SJCRH30 (cell line): ENCODE results near the gene ALDH3B1. TPM values are rescaled to one million over a fixed set of nuclear protein-coding genes. Genes with fewer than 3 reads are reported as not detected.

Experiments used
- DNase-seq, 2 experiments: peaks; one replicate each; pipeline ENCODE4 v3.0.0-alpha.2; 2015 to 2020
- H3K27ac ChIP-seq: fragments of 250-450 bp; sonication (Bioruptor Pico); 2 replicates; pipeline ENCODE4 v1.5.1; 2020; ENCODE audit warnings: mild to moderate bottlenecking, moderate library complexity
- H3K27me3 ChIP-seq: fragments of 250-450 bp; sonication (Bioruptor Pico); 2 replicates; pipeline ENCODE4 v1.5.1; 2020; ENCODE audit warnings: mild to moderate bottlenecking, moderate library complexity
- H3K36me3 ChIP-seq: fragments of 250-450 bp; sonication (Bioruptor Pico); 2 replicates; pipeline ENCODE4 v1.5.1; 2020; ENCODE audit warnings: mild to moderate bottlenecking, moderate library complexity
- H3K4me1 ChIP-seq: fragments of 250-450 bp; sonication (Bioruptor Pico); 2 replicates; pipeline ENCODE4 v1.5.1; 2020; ENCODE audit warnings: mild to moderate bottlenecking, moderate library complexity
- H3K4me3 ChIP-seq: fragments of 250-450 bp; sonication (Bioruptor Pico); 2 replicates; pipeline ENCODE4 v1.5.1; 2020; ENCODE audit warnings: mild to moderate bottlenecking, moderate library complexity
- H3K9me3 ChIP-seq: fragments of 250-450 bp; sonication (Bioruptor Pico); replicated peaks from 2 replicates; pipeline ENCODE4 v1.5.1; 2020; ENCODE audit warnings: mild to moderate bottlenecking, moderate library complexity
- total RNA-seq: library from RNA; depleted of rRNA; stranded (reverse); fragments of >200 nt; shearing (Covaris generic); gene quantifications from 2 replicates; pipeline ENCODE4 v1.2.3, GENCODE V29; 2014

Gene ALDH3B1
- total RNA-seq, 1 experiment from 2014 or later, result 0.51 TPM

DNA sequence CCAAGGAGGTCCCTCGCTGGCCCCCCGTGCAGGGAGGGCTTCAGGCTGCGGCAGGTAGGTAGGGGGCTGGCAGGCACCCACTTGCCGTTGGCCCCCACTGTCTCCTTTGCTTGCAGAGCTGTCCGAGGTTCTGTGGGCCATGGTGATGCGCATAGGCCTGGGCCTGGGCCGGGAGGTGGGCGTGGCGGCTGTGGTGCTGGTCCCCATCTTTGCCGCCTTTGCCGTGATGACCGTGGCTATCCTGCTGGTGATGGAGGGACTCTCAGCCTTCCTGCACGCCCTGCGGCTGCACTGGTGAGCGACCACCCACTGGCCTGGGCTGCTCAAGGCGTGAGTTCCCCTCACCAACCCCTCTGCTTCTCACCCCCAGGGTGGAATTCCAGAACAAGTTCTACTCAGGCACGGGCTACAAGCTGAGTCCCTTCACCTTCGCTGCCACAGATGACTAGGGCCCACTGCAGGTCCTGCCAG is 40.3 kb downstream of the ALDH3B1 start:
- DNase-seq, result no peak
- no peaks in the 10 kb centered on the region for H3K36me3 ChIP-seq
- H3K9me3 ChIP-seq, result no peaks in the 10 kb centered on the region
- H3K4me3 ChIP-seq, result no peak overlapping the region
- H3K27me3 ChIP-seq, result no peaks in the 10 kb centered on the region
- H3K27ac ChIP-seq, result no peak overlapping the region
- no peaks in the 10 kb centered on the region for H3K4me1 ChIP-seq

DNA sequence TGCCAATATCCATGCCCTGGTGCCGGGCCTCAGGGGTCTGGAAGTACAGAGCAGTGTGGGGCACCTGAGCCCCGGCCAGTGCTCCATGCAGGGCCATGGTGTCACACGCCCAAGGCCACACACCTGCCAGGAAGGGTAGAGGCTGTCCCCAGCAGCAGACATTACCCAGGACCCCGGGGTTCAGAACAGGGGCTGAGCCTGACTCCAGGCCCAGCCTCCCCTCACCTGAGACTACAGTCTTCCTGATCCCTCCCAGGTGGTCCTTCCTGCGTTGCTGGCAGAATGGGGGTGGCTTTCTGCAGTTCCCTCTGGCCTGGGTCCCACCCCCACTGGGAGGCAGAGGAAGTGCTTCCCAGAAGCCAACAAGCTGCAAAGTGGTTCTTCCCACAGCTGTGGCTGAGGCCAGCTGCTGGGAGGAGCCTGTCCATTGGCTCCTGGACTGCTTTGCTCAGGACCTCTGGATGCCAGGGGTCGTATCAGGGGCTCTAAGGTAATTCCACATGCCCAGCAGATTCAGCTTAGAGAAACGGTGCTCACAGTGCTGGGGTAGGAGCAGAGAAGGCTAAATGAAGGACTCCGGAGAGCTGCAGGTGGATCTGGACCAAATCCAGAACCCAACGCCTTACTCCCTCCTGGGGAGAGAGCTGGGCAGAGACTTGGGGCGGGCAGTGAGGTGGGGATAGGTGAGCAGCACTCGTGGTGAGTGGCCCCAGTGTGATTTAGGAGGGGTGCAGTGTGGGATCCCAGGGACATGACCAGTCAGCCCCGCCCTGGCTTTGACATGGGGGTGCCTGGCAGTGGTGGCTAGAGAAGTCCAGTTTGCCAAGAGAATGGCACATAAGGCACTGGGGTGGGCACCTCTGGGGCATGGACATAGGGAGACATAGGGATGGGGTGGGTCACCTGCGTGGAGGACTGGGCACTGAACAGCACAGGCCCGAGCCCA is 41.3 kb downstream of the ALDH3B1 start:
- no peaks in the 10 kb centered on the region for H3K4me1 ChIP-seq
- no peak overlapping the region for H3K27ac ChIP-seq
- no peaks in the 10 kb centered on the region for H3K36me3 ChIP-seq
- no peaks in the 10 kb centered on the region for H3K9me3 ChIP-seq
- H3K27me3 ChIP-seq, result no peaks in the 10 kb centered on the region
- no peak for DNase-seq
- no peak overlapping the region for H3K4me3 ChIP-seq

DNA sequence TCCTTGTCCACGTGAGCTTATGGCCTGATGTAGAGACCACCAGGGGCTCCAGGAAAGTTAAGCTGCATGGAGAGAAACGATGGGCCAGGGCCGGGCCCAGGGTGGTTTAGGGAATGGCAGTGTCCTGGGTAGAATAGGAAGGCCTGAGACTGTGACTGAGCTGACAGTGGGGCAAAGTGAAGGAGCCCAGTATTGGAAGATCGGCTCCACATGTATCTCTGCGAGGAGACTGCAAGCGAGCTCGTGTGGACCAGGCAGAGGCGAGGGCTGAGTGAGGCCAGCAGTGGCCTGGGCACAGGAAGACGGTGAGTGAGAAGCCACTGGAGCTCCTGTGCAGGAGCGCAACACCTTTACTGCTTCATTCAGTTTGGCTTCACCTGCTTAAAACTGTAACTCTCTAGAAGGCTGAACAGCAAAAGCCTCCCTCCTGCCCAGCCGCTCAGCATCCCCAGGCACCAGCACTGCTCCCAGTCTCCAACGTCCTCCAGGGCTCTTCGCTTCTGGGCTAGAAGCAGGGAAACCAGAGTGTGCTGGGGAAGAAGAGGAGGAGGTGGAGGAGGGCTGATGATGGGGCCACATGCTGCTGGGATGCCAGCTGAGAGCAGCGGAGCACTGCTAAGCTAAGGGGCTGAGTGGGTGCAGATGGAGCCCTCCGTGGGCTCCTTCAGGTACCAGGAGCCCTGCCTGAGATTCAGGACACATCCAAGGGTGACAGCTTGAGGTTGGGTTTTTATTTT is 42.2 kb downstream of the ALDH3B1 start:
- H3K36me3 ChIP-seq, result no peaks in the 10 kb centered on the region
- no peak for DNase-seq
- no peak overlapping the region for H3K27ac ChIP-seq
- no peaks in the 10 kb centered on the region for H3K9me3 ChIP-seq
- no peaks in the 10 kb centered on the region for H3K4me1 ChIP-seq
- H3K4me3 ChIP-seq, result no peak overlapping the region
- no peaks in the 10 kb centered on the region for H3K27me3 ChIP-seq

DNA sequence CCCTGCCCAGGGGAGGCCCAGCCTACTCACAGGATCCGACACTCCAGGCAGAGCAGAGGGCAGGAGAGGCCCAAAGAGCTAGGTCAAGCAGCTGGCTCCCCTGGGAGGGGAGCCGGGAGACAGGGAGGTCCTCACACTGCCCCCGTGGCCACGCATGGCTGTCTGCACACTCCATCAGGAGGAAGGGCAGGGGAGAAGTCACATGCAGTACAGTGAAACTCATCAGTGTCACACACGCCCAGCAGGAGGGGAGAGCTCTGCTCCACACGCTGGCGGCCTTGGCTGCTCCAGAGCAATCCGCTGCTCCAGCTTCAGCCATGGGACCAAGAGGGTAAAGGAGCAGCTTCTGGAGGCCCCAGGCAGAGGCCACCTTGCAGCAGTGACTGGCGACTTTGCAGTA is 43.0 kb downstream of the ALDH3B1 start:
- H3K4me3 ChIP-seq, result no peak overlapping the region
- DNase-seq, result no peak
- no peaks in the 10 kb centered on the region for H3K27me3 ChIP-seq
- no peaks in the 10 kb centered on the region for H3K9me3 ChIP-seq
- no peaks in the 10 kb centered on the region for H3K4me1 ChIP-seq
- H3K36me3 ChIP-seq, result peaks cover 5% of the 10 kb centered on the region; the same call in 1 of the 2 replicates
- no peak overlapping the region for H3K27ac ChIP-seq

DNA sequence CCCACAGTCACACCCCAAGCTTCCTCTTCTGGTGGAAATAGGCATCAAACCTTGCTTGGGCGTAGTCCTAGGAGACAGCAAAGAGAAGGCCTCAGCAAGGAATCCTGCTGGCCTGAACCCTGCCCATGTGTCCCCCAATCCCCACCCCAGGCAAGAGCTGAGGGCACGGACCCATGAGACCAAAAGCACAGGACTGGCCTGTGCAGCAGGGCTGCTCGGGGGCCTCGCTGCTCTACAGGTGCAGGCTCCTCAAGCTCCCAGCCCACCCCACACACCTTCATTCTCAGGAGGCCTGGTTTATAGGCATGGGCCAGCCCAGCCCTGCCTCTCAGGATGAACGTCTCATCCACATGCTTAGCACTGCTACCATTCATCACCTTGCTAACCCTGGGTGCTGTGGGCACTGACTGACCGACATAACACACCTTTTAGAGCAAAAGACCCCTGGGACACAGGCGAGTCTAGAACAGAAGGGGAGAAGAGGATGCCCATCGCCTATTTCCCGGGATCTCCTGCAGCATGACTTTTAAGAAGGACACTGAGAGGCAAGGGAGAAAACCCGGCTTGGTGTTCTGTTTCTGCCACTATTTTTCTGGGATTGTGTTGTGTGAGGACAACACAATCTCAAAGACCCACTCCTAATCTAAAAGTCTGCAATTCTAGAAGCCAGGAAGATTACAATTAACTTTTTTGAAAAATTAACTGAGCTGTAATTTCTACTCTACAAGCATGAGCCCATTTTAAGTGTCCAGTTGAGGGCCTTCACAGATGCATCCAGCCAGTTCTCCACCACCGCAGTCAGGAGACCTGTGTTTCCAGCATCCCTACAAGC is 44.1 kb downstream of the ALDH3B1 start:
- Histone ChIP-seq H3K27me3 (no peaks in the 10 kb centered on the region), H3K27ac (no peak overlapping the region), H3K4me1 (no peaks in the 10 kb centered on the region), H3K9me3 (no peaks in the 10 kb centered on the region), H3K36me3 (peaks cover 13% of the 10 kb centered on the region), H3K4me3 (no peak overlapping the region)
- DNase-seq, result no peak

DNA sequence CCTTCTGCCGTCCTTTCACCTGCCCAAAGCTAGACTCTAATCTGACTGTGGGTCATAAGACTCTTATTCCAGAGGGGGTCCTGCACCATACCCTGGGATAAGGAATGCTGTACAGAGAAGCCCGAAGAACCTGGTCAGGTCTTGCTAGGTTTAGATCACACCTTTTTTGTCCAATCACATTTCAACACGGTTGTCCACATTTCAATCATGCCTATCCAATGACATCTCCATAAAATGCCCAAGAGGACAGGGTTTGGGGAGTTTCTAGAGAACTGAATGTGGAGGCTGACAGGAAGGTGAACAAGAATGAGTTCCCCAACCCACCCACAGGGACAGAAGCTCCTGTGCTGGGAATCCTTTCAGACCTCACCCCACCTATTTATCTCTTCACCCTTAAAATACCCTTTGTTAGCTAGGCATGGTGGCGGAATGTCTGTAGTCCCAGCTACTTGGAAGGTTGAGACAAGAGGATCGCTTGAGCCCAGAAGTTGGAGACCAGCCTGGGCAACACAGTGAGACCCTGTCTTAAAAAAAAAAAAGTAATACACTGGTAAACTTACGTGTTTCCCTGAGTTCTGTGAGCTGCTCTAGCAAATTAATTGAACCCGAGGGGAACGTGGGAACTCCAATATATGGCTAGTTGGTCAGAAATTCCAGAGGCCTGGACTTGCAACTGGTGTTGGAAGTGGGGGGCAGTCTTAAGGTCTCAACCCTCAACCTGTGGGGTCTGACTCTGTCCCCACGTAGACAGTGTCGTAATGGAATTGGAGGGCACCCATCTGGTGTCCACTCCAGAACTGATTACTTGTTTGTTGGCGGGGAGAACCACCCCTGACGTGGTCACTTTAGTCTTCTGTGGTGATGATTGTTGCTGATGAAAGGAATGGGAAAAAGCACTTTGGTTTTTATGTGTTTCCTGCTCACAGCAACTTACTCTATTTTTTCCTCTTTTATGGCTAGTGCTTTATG is 46.5 kb downstream of the ALDH3B1 start:
- Histone ChIP-seq H3K27ac (no peak overlapping the region), H3K27me3 (no peaks in the 10 kb centered on the region), H3K36me3 (peaks cover 29% of the 10 kb centered on the region), H3K4me3 (no peak overlapping the region), H3K9me3 (no peaks in the 10 kb centered on the region), H3K4me1 (no peaks in the 10 kb centered on the region)
- no peak for DNase-seq

DNA sequence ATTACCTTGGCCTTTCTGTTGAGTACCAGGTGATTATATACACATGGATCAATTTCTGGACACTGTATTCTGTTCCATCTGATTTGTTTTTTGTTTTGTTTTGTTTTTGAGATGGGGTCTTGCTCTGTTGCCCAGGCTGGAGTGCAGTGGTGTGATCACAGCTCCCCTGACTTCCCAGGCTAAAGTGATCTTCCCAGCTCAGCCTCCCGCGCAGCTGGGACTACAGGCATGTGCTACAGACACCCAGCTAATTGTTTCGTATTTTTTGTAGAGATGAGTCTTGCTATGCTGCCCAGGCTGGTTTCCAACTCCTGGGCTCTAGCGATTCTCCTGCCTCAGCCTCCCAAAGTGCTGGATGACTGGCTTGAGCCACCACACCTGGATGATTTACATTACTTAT is 47.7 kb downstream of the ALDH3B1 start:
- Histone ChIP-seq H3K4me1 (no peaks in the 10 kb centered on the region), H3K27ac (no peak overlapping the region), H3K27me3 (no peaks in the 10 kb centered on the region), H3K4me3 (no peak overlapping the region), H3K9me3 (no peaks in the 10 kb centered on the region), H3K36me3 (peaks cover 35% of the 10 kb centered on the region)
- no peak for DNase-seq

DNA sequence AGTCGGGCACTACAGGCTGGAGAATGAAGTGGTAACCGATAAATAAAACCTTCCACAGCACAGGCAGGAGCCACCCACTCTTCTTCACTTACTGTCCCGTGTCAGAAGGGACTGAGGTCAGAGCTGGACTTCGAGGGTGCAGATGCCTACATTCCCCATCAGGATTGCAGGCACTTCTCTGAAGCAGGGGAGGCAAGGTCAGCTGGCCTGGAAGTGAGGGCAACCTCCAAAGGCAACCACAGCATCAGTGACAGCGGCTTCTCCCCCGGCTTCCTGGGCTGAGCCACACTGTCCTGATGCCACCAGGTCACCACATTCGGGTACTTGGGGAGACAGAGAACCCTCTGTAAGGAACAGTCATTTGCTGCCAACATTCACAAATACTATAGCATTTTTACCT is 51.4 kb downstream of the ALDH3B1 start:
- H3K4me3 ChIP-seq, result no peak overlapping the region
- no peaks in the 10 kb centered on the region for H3K9me3 ChIP-seq
- H3K27ac ChIP-seq, result no peak overlapping the region
- H3K36me3 ChIP-seq, result peaks cover 52% of the 10 kb centered on the region
- no peaks in the 10 kb centered on the region for H3K4me1 ChIP-seq
- no peak for DNase-seq
- H3K27me3 ChIP-seq, result no peaks in the 10 kb centered on the region

DNA sequence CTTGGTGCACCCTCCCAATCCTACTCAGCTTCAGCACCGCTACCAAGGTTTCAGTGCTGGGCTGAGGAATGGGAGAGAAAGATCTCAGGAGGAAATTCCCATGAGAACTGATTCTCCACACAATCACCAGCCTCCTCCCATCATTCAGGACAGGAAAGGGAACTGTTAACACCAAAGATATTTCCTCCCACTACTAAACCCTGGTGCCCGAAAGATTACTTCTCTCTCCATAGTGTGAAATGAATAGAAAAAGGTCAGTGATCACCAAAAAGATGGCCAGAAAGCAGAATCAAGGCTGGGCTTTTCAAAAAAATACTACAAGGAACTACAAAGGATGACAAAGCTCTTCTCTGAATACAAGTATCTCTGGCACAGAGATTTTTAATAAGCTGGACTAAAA is 54.8 kb downstream of the ALDH3B1 start:
- H3K27me3 ChIP-seq, result no peaks in the 10 kb centered on the region

DNA sequence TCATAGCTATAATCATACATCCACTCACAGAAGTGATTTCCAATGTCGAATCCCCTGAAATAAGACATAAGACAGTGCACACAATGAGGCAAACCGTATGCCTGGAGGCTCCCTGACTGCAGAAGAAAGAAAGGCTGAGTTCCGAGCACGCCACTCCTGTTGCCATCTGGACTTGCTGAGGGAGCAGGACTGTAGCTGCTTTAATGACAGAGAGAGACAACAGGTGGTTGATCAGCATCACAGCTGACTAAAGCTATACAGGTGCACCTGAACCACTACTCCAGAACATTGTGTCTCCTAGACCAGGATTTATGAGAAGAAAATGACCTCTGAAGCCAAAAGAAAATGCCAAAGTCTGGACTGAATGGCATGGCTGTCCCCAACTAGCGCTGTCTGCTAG is 55.7 kb downstream of the ALDH3B1 start:
- Histone ChIP-seq H3K27me3 (no peaks in the 10 kb centered on the region), H3K4me1 (no peaks in the 10 kb centered on the region), H3K9me3 (no peaks in the 10 kb centered on the region), H3K27ac (no peak overlapping the region), H3K36me3 (peaks cover 44% of the 10 kb centered on the region), H3K4me3 (no peak overlapping the region)
- DNase-seq, result no peak

More for the DNA sequence above, 54.8 kb downstream of the ALDH3B1 start:
- Histone ChIP-seq H3K4me3 (no peak overlapping the region), H3K4me1 (no peaks in the 10 kb centered on the region), H3K36me3 (peaks cover 43% of the 10 kb centered on the region), H3K27ac (no peak overlapping the region), H3K9me3 (no peaks in the 10 kb centered on the region)
- no peak for DNase-seq

DNA sequence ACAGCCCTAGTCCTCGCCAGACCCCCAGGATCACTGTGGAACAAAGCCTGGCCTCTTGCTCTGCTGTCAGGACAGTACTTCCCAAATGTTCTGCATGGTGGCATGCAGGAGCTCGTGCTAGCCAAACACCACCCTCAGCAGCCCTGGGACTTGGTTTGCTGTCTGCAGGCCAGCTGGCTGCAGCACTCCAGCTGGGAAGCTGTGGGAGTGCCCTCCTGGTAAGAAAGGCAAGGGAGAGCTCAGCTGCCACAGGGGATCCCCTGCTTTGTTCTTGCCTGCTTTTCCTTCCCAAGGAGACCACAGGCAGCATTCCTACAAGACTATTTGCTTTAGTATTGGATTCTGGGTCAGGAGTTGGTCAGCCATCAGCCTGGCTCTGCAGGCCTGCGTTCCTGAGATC is 56.6 kb downstream of the ALDH3B1 start:
- H3K27me3 ChIP-seq, result no peaks in the 10 kb centered on the region
- H3K27ac ChIP-seq, result no peak overlapping the region
- peaks cover 39% of the 10 kb centered on the region for H3K36me3 ChIP-seq
- no peak for DNase-seq
- no peak overlapping the region for H3K4me3 ChIP-seq
- no peaks in the 10 kb centered on the region for H3K9me3 ChIP-seq
- H3K4me1 ChIP-seq, result no peaks in the 10 kb centered on the region

DNA sequence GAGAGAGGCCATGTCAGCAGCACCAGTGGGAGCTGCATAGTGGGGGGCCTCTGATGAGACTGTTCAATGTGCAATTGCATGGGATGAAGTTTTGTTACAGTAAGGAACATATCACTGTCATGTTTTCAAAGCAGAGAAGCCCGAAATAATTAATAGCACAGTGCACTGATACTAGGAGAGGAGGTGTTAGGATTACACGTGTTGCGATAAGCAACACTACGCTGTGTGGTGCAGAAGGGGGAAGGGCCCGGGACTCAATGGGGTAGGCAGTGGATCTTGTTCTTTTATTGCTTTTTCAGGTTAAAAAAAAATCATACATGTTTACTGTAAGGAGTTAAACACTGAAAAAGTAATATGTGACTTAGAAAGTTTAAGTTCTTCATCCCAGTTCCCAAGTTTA is 57.9 kb downstream of the ALDH3B1 start:
- no peak for DNase-seq
- Histone ChIP-seq H3K27ac (no peak overlapping the region), H3K9me3 (no peaks in the 10 kb centered on the region), H3K36me3 (peaks cover 34% of the 10 kb centered on the region), H3K27me3 (no peaks in the 10 kb centered on the region), H3K4me3 (no peak overlapping the region), H3K4me1 (no peaks in the 10 kb centered on the region)

DNA sequence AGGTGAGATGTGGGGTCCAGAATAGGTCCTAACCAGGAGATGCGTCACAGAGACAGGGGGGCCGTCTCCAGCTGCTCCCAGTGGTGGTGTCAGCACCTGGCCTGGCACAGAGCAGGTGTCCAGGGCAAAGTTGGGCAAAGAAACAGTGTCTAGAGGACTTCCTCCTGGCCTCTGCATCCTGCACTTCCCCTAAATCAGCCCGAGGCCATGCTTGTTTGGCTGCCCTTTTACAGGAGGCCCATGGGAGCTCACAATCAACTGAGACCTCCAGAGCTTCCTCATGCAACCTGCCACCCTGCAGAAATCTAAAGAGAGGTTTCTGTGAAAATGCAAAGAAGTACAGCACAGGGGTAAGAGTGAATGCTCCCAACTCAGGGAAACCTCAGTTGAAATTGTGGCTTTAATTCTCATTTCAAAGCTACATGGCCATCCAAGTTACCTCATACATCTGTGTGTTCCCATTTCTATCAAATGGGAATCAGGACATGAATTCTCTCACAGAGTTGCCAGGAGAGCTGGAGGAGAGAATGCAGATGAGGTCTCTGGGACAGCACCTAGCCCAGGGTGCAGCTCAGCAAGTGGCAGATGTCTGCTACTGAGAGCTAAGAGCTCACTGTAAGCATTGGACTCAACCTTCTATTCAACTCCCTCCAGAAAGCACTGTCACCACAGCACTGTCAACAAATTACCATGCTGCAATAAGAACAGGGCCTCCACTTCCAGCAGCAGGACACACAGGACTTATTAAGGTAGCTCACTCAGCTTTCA is 61.3 kb downstream of the ALDH3B1 start:
- Histone ChIP-seq H3K27ac (no peak overlapping the region), H3K4me3 (no peak overlapping the region), H3K4me1 (no peaks in the 10 kb centered on the region), H3K27me3 (no peaks in the 10 kb centered on the region), H3K36me3 (peaks cover 22% of the 10 kb centered on the region), H3K9me3 (no peaks in the 10 kb centered on the region)
- no peak for DNase-seq
